Neural cell (in vitro differentiated cells): Measurements from ENCODE around the gene GADD45A. TPM values are rescaled to one million over a fixed set of nuclear protein-coding genes. Genes with fewer than 3 reads are reported as not detected.

Experiments used
- H2AFZ ChIP-seq: fragments of 200-600, 300-800 bp; sonication (generic), shearing (Covaris generic); 2 replicates; pipeline ENCODE4 v1.6.0; 2014; ENCODE audit warnings: low read depth, mild to moderate bottlenecking, antibody characterized with exemption, low read length, moderate library complexity
- H3F3A ChIP-seq: fragments of 200-600 bp; shearing (Covaris generic); 2 replicates; pipeline ENCODE4 v1.6.1; 2016; ENCODE audit warnings: mild to moderate bottlenecking, moderate library complexity, mixed read lengths, antibody characterized with exemption, low read length; ENCODE audit not compliant: insufficient read depth, poor library complexity, severe bottlenecking
- H3K27ac ChIP-seq: fragments of 200-600, 300-800 bp; sonication (generic), shearing (Covaris generic); 2 replicates; pipeline ENCODE4 v1.5.1; 2014; ENCODE audit warnings: mild to moderate bottlenecking, low read length, moderate library complexity
- H3K27me3 ChIP-seq: fragments of 300-800, 200-600 bp; sonication (generic), shearing (Covaris generic); 2 replicates; pipeline ENCODE4 v1.6.0; 2014; ENCODE audit warnings: mild to moderate bottlenecking, low read depth, low read length, moderate library complexity; ENCODE audit not compliant: insufficient read depth
- H3K36me3 ChIP-seq: fragments of 300-800, 200-600 bp; sonication (generic), shearing (Covaris generic); 2 replicates; pipeline ENCODE4 v1.5.1; 2014; ENCODE audit warnings: mild to moderate bottlenecking, antibody characterized with exemption, low read length, moderate library complexity; ENCODE audit not compliant: insufficient read depth
- H3K4me2 ChIP-seq: fragments of 300-800, 200-600 bp; sonication (generic), shearing (Covaris generic); 2 replicates; pipeline ENCODE4 v1.6.0; 2014; ENCODE audit warnings: mild to moderate bottlenecking, low read length
- H3K4me3 ChIP-seq: fragments of 300-800, 200-600 bp; sonication (generic), shearing (Covaris generic); 2 replicates; pipeline ENCODE4 v1.5.1; 2014; ENCODE audit warnings: mild to moderate bottlenecking, low read length, moderate library complexity
- H3K79me2 ChIP-seq: fragments of 200-600 bp; shearing (Covaris generic); replicated peaks from 2 replicates; pipeline ENCODE4 v1.6.0; 2014; ENCODE audit warnings: mild to moderate bottlenecking, low read length, moderate library complexity; ENCODE audit not compliant: insufficient read depth
- H3K9ac ChIP-seq: fragments of 300-800, 200-600 bp; sonication (generic), shearing (Covaris generic); 2 replicates; pipeline ENCODE4 v1.6.1; 2016; ENCODE audit warnings: mild to moderate bottlenecking, low read length, mixed read lengths
- H3K9me2 ChIP-seq: fragments of 200-600 bp; shearing (Covaris generic); 2 replicates; pipeline ENCODE4 v1.6.1; 2016; ENCODE audit warnings: mild to moderate bottlenecking, low read length, mixed read lengths; ENCODE audit not compliant: insufficient read depth
- H3K9me3 ChIP-seq: fragments of 200-600, 300-800 bp; sonication (generic), shearing (Covaris generic); 2 replicates; pipeline ENCODE4 v1.6.1; 2016; ENCODE audit warnings: mild to moderate bottlenecking, mixed run types, low read length, moderate library complexity, mixed read lengths
- H4K20me1 ChIP-seq: fragments of 200-600 bp; shearing (Covaris generic); 2 replicates; pipeline ENCODE4 v1.6.1; 2016; ENCODE audit warnings: mild to moderate bottlenecking, mixed run types; ENCODE audit not compliant: insufficient read depth
- EP300 ChIP-seq: fragments of 450-650 bp; conservative IDR thresholded peaks from 2 replicates; pipeline ENCODE4 v1.6.1; 2014; ENCODE audit warnings: antibody characterized with exemption, mild to moderate bottlenecking, moderate library complexity; ENCODE audit not compliant: poor library complexity, severe bottlenecking
- EZH2 ChIP-seq: fragments of 200-600, 300-800 bp; shearing (Covaris generic), sonication (generic); IDR thresholded peaks from 2 replicates; pipeline ENCODE4 v1.6.1; 2014; ENCODE audit warnings: antibody characterized with exemption, low read length, borderline replicate concordance, mild to moderate bottlenecking; ENCODE audit not compliant: insufficient read depth, poor library complexity, severe bottlenecking
- MXI1 ChIP-seq: fragments of 450-650 bp; conservative IDR thresholded peaks from 2 replicates; pipeline ENCODE4 v1.6.1; 2014; ENCODE audit warnings: antibody characterized with exemption, mild to moderate bottlenecking; ENCODE audit not compliant: poor library complexity, severe bottlenecking
- POLR2AphosphoS5 ChIP-seq: IDR thresholded peaks from 2 replicates; pipeline ENCODE4 v1.6.1; 2012
- RAD21 ChIP-seq: fragments of 450-650 bp; conservative IDR thresholded peaks from 2 replicates; pipeline ENCODE4 v1.6.1; 2014; ENCODE audit warnings: antibody characterized with exemption, mild to moderate bottlenecking, moderate library complexity
- SMC3 ChIP-seq: fragments of 450-650 bp; conservative IDR thresholded peaks from 2 replicates; pipeline ENCODE4 v1.6.1; 2014; ENCODE audit warnings: antibody characterized with exemption, mild to moderate bottlenecking, moderate library complexity; ENCODE audit not compliant: poor library complexity
- TAF1 ChIP-seq: IDR thresholded peaks from 2 replicates; pipeline ENCODE4 v1.6.1; 2012; ENCODE audit warnings: low read depth
- polyA plus RNA-seq: library from polyadenylated mRNA; depleted of rRNA; stranded (reverse); fragments of >200 nt; gene quantifications from 2 replicates; pipeline ENCODE4 v1.2.3, GENCODE V29; 2014
- TF ChIP-seq, protein P1 (sequence below): IDR thresholded peaks from 2 replicates; pipeline ENCODE4 v1.6.1; 2012; ENCODE audit warnings: borderline replicate concordance
- TF ChIP-seq, protein P2 (sequence below): fragments of 450-650 bp; IDR thresholded peaks from 2 replicates; pipeline ENCODE4 v1.5.1; 2014; ENCODE audit warnings: antibody characterized with exemption, mild to moderate bottlenecking, moderate library complexity; ENCODE audit not compliant: poor library complexity, severe bottlenecking

Gene GADD45A
- polyA plus RNA-seq, 1 donor from 2014 or later = 13.7 TPM

GRCh38 chr1:67675800-67676199, 9.2 kb upstream of the GADD45A start:
- H3K9me3 ChIP-seq = no peaks in the 10 kb centered on the region
- H3K27me3 ChIP-seq = no peaks in the 10 kb centered on the region
- H3K9me2 ChIP-seq = no peaks in the 10 kb centered on the region
- H2AFZ ChIP-seq = no peak overlapping the region
- H3F3A ChIP-seq = no peaks in the 10 kb centered on the region
- TF ChIP-seq EP300 (no peak), POLR2AphosphoS5 (no peak), SMC3 (no peak), RAD21 (no peak), EZH2 (no peak), TAF1 (no peak), MXI1 (no peak)
- TF ChIP-seq, protein P1, sequence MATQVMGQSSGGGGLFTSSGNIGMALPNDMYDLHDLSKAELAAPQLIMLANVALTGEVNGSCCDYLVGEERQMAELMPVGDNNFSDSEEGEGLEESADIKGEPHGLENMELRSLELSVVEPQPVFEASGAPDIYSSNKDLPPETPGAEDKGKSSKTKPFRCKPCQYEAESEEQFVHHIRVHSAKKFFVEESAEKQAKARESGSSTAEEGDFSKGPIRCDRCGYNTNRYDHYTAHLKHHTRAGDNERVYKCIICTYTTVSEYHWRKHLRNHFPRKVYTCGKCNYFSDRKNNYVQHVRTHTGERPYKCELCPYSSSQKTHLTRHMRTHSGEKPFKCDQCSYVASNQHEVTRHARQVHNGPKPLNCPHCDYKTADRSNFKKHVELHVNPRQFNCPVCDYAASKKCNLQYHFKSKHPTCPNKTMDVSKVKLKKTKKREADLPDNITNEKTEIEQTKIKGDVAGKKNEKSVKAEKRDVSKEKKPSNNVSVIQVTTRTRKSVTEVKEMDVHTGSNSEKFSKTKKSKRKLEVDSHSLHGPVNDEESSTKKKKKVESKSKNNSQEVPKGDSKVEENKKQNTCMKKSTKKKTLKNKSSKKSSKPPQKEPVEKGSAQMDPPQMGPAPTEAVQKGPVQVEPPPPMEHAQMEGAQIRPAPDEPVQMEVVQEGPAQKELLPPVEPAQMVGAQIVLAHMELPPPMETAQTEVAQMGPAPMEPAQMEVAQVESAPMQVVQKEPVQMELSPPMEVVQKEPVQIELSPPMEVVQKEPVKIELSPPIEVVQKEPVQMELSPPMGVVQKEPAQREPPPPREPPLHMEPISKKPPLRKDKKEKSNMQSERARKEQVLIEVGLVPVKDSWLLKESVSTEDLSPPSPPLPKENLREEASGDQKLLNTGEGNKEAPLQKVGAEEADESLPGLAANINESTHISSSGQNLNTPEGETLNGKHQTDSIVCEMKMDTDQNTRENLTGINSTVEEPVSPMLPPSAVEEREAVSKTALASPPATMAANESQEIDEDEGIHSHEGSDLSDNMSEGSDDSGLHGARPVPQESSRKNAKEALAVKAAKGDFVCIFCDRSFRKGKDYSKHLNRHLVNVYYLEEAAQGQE = no peak
- TF ChIP-seq, protein P2, sequence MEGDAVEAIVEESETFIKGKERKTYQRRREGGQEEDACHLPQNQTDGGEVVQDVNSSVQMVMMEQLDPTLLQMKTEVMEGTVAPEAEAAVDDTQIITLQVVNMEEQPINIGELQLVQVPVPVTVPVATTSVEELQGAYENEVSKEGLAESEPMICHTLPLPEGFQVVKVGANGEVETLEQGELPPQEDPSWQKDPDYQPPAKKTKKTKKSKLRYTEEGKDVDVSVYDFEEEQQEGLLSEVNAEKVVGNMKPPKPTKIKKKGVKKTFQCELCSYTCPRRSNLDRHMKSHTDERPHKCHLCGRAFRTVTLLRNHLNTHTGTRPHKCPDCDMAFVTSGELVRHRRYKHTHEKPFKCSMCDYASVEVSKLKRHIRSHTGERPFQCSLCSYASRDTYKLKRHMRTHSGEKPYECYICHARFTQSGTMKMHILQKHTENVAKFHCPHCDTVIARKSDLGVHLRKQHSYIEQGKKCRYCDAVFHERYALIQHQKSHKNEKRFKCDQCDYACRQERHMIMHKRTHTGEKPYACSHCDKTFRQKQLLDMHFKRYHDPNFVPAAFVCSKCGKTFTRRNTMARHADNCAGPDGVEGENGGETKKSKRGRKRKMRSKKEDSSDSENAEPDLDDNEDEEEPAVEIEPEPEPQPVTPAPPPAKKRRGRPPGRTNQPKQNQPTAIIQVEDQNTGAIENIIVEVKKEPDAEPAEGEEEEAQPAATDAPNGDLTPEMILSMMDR = no peak
- H3K9ac ChIP-seq = no peak overlapping the region
- H3K36me3 ChIP-seq = no peaks in the 10 kb centered on the region
- no peak overlapping the region for H3K27ac ChIP-seq
- H3K4me2 ChIP-seq = no peak overlapping the region
- no peaks in the 10 kb centered on the region for H3K79me2 ChIP-seq
- no peak overlapping the region for H3K4me3 ChIP-seq
- H4K20me1 ChIP-seq = no peaks in the 10 kb centered on the region

GRCh38 chr1:67676287-67676686, 8.7 kb upstream of the GADD45A start:
- Histone ChIP-seq H3K9me3 (no peaks in the 10 kb centered on the region), H2AFZ (no peak overlapping the region), H3K9me2 (no peaks in the 10 kb centered on the region), H3K36me3 (no peaks in the 10 kb centered on the region), H3K27me3 (no peaks in the 10 kb centered on the region), H3K79me2 (no peaks in the 10 kb centered on the region), H3K4me2 (no peak overlapping the region), H3F3A (no peaks in the 10 kb centered on the region), H3K4me3 (no peak overlapping the region), H4K20me1 (no peaks in the 10 kb centered on the region), H3K9ac (no peak overlapping the region), H3K27ac (no peak overlapping the region)
- TF ChIP-seq, protein P2 = no peak
- no peak for TF ChIP-seq RAD21
